Kidney epithelial cell (primary cell): ENCODE data around the gene HRG. TPM values are rescaled to one million over a fixed set of nuclear protein-coding genes. Genes with fewer than 3 reads are reported as not detected.

Experiments used
- DNase-seq: peaks from one replicate; pipeline ENCODE4 v3.0.0-alpha.2; 2010; ENCODE audit warnings: low read depth
- H3K27me3 ChIP-seq: 2 replicates; pipeline ENCODE4 v1.6.0; 2011; ENCODE audit warnings: low read length; ENCODE audit not compliant: control insufficient read depth, insufficient read depth
- H3K36me3 ChIP-seq: 2 replicates; pipeline ENCODE4 v1.5.1; 2011; ENCODE audit warnings: low read length; ENCODE audit not compliant: control insufficient read depth, insufficient read depth
- H3K4me3 ChIP-seq: 2 replicates; pipeline ENCODE4 v1.5.1; 2011; ENCODE audit warnings: low read depth, mild to moderate bottlenecking, control low read depth, low read length
- total RNA-seq: library from RNA; depleted of rRNA; stranded (reverse); fragments of >200 nt; gene quantifications from 2 replicates; pipeline ENCODE4 v1.2.3, GENCODE V29; 2015
- TF ChIP-seq, protein P1 (sequence below): IDR thresholded peaks from 2 replicates; pipeline ENCODE4 v1.5.1; 2011; ENCODE audit warnings: mild to moderate bottlenecking, moderate library complexity, low read length, control low read depth, inconsistent platforms; ENCODE audit not compliant: insufficient read depth, poor library complexity, severe bottlenecking

Gene HRG
- total RNA-seq, 1 donor from 2014 or later, result 0.13 TPM

DNA sequence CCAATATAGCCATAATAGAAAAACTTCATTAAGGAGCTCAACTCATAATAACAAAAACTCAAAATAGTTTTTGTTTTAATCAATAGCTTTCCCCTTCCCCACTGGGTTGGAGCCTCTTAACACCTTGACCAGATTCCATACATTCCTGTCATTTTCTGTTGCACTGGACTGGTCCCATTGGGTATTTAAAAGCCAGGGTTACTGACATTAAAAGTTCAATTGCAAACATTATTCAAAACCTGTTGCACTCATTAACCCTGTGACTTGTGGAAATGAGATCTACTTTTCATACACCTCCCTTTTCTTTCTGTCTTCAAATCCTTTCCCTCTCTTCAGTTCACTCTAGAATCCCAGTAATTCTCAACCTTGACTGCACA is 1.7 kb upstream of the HRG start:
- TF ChIP-seq, protein P1, sequence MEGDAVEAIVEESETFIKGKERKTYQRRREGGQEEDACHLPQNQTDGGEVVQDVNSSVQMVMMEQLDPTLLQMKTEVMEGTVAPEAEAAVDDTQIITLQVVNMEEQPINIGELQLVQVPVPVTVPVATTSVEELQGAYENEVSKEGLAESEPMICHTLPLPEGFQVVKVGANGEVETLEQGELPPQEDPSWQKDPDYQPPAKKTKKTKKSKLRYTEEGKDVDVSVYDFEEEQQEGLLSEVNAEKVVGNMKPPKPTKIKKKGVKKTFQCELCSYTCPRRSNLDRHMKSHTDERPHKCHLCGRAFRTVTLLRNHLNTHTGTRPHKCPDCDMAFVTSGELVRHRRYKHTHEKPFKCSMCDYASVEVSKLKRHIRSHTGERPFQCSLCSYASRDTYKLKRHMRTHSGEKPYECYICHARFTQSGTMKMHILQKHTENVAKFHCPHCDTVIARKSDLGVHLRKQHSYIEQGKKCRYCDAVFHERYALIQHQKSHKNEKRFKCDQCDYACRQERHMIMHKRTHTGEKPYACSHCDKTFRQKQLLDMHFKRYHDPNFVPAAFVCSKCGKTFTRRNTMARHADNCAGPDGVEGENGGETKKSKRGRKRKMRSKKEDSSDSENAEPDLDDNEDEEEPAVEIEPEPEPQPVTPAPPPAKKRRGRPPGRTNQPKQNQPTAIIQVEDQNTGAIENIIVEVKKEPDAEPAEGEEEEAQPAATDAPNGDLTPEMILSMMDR, result no peak
- no peak overlapping the region for H3K4me3 ChIP-seq
- peaks cover 3% of the 10 kb centered on the region for H3K27me3 ChIP-seq
- H3K36me3 ChIP-seq, result no peaks in the 10 kb centered on the region
- DNase-seq, result no peak

DNA sequence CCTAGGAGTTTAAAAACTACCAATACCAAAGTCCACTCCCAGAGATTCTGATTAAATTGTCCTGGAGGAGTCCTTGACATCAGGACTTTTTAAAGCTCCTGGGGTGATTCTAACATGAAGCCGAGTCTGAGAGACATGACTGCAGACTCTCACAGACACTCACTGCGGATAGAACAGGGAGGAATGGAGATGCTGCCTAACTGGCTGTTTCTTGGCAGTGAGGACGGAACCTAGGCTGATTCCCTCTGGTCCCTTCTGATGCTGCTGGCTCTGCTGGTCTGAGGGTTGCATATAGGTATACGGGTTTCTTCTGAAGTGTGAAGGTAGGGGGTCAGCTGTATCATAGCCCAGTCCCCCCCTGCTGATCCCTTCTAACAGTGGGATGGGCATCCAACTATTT is 1.3 kb upstream of the HRG start:
- Histone ChIP-seq H3K4me3 (no peak overlapping the region), H3K36me3 (no peaks in the 10 kb centered on the region), H3K27me3 (peaks cover 3% of the 10 kb centered on the region)
- DNase-seq, result no peak
- TF ChIP-seq, protein P1, result no peak

DNA sequence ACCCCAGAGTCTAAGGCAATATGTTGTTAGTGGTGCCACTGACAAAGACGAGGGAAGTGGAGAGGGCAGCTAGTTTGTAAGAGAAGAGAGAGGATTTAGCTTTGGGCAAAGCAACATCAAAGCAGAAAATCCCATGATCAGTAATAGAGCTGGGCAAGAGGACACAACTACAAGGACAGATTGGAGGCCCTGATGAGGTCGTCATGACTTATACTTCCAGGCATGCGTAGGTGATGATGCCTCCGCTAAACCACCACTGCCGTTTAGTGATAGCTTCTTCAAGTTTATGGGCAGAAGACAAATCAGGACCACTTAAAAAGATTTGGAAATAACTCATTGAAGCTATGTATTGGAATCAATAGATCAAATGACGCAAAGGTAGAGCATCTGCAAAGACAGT is 2.6 kb downstream of the HRG start:
- TF ChIP-seq, protein P1, result no peak
- Histone ChIP-seq H3K36me3 (no peaks in the 10 kb centered on the region), H3K27me3 (peaks cover 3% of the 10 kb centered on the region), H3K4me3 (no peak overlapping the region)
- DNase-seq, result no peak

DNA sequence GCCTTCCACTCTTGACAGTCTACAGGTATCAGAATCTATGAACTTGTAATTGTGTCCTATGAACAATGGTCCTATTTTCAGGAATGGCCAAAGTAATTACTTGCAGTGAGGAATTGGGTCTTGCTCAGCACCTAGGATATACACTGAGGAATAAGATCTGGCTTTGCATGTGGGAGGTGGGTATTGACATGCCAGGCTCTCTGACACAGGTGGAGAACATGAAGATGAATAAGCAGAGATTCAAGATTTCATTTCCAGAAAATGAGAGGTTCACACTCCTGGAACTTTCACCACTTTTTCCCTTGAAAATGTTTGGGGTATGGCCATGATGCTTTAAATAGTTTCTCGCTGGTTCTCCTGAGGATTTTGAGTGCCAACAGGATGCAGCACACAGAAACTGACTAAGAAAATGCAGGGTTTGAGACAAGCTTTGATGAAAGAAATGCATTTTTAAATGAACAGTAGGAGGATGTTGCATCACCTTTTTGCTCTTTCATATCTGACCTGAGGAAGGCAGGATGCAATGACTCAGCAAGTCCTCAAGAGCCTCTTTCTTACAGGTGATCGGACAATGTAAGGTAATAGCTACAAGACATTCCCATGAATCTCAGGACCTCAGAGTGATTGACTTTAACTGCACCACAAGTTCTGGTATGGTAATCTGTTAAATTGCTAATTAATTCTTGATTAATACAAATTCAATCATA is 3.7 kb downstream of the HRG start:
- Histone ChIP-seq H3K27me3 (peaks cover 4% of the 10 kb centered on the region), H3K36me3 (no peaks in the 10 kb centered on the region), H3K4me3 (no peak overlapping the region)
- TF ChIP-seq, protein P1, result no peak
- no peak for DNase-seq

DNA sequence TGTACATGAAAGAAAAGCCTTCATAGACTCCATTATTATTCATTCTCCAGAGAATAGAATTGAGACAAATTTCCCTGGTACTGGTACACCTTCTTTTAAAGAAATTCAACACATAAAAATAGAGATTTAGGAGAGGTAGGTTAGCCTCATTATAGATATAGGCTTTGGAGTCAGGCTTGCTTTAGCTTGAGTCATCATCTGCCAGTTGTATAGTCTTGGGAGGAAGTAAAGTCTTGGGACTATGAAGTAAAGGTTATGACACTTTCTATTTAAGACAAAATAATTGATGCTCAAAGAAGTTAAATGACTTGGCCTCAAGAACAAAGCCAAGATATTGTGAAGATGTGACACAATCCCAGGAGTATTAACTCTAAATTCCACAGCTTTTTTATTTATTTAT is 4.3 kb downstream of the HRG start:
- H3K4me3 ChIP-seq, result no peak overlapping the region
- no peaks in the 10 kb centered on the region for H3K36me3 ChIP-seq
- H3K27me3 ChIP-seq, result peaks cover 5% of the 10 kb centered on the region
- no peak for DNase-seq
- TF ChIP-seq, protein P1, result no peak

DNA sequence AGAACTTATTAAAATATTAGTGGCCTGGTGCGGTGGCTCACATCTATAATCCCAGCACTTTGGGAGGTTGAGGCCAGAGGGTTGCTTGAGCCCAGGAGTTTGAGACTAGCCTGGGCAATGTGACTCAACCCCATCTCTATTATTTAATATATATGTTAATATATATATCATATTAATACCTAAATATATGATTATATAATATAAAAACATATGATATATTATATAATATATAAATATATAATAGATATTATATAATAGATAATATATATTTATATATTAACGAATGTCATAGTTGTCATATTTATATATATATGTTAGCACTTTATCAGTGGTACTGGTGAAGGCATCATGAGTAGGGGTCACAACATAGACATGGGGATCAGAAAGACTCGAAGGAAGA is 5.2 kb downstream of the HRG start:
- DNase-seq, result no peak
- H3K4me3 ChIP-seq, result no peak overlapping the region
- H3K36me3 ChIP-seq, result no peaks in the 10 kb centered on the region
- TF ChIP-seq, protein P1, result no peak
- H3K27me3 ChIP-seq, result peaks cover 5% of the 10 kb centered on the region
